GM21515 (cell line): ENCODE measurements around the gene SAMD5.
"Not testable (repeated sequence)": the region's sequence is repeated elsewhere in the genome, so short reads cannot be mapped to it uniquely, and the experiment has no call there.

ENCODE experiments used
- ATAC-seq: cut with Tn5 transposase; IDR thresholded peaks from one replicate; pipeline ENCODE4 v1.9.1; 2021; ENCODE audit not compliant: unreplicated experiment

The SAMD5 gene

GRCh38 chr6:147527197-147527596 lies 18.7 kb downstream of the SAMD5 start:
- no peak for ATAC-seq

DNA sequence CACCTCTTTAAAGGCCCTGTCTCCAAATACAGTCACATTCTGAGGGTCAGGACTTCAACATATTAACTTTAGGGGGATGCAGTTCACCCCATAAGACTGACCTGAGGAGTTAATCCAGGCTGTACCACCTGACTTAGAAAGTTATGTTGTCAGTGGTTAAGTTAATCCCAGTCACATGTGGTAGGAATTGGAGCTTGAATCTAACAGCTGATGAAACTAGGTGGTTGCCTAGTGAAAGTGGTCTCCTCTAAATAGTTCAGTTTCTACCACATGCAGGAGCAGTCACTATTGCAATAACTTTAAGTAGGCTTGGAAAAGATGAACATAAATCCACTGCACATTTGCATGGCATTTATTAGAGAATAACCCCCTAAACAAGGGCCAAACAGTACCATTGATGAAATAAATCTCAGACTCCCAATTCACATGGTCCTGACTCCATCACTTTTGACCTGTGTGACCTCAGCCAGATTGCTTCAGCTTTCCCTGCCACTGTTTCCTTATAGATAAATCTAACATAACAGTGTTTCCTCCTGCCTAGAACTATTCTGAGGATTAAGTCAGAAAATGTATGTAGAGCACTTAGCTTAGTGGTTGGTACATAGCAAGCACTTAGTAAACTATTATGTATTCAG lies 20.1 kb downstream of the SAMD5 start:
- ATAC-seq: no peak

GRCh38 chr6:147530132-147531060 lies 21.9 kb downstream of the SAMD5 start:
- no peak for ATAC-seq

DNA sequence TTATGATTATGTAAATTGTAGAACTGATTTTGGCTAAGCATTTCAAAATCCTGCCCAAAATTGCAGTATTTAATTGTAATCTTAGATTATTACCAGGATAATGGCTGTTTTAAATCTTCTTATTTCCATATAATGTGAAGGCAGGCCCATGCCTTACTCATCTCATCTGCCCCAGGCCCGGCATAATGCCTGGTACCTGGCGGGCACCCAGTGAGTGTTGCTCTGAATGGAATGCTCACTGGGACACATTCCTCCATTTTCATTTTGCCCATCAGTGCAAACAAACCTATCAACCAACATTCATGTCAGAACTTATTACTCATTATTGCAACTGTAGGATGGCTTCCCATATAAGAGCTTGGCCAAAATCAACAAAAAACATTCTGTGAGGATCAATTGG lies 22.8 kb downstream of the SAMD5 start:
- ATAC-seq: no peak

- ATAC-seq: no peak
Measured at GRCh38 chr6:147534116-147534860, 25.8 kb downstream of the SAMD5 start.

DNA sequence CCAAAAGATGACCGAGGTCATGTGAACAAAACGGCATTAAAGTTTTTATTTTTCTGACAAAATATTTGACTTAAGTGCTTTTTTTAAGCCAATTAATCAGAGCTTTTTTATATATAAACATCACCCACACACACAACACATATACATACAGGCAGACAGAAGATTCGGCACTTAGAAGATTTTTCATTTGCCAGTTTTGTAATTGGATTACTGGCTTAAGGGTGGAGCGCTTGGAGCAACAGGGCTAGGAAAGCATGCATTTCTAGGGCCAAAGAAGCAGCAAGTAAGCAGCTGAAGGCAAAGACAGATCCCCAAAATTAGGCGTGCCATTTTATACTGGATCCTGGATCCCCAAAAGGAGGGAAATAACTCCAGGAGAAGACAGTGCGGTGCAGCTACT lies 30.3 kb downstream of the SAMD5 start:
- ATAC-seq: no peak

- ATAC-seq: no peak
Measured at GRCh38 chr6:147540075-147540474, 31.6 kb downstream of the SAMD5 start.

DNA sequence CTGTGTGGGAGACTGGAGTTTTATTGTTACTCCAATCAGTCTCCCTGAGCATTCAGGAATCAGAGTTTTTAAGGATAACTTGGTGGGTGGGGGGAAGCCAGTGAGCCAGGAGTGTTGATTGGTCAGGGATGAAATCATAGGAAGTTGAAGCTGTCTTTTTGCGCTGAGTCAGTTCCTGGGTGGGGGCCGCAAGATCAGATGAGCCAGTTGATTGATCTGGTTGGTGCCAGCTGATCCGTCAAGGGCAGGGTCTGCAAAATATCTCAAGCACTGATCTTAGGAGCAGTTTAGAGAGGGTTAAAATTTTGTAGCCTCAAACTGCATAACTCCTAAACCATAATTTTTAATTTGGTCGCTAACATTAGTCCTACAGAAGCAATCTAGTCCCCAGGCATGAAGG lies 33.9 kb downstream of the SAMD5 start:
- not testable (repeated sequence) for ATAC-seq

GRCh38 chr6:147544420-147544819 lies 35.9 kb downstream of the SAMD5 start:
- no peak for ATAC-seq

DNA sequence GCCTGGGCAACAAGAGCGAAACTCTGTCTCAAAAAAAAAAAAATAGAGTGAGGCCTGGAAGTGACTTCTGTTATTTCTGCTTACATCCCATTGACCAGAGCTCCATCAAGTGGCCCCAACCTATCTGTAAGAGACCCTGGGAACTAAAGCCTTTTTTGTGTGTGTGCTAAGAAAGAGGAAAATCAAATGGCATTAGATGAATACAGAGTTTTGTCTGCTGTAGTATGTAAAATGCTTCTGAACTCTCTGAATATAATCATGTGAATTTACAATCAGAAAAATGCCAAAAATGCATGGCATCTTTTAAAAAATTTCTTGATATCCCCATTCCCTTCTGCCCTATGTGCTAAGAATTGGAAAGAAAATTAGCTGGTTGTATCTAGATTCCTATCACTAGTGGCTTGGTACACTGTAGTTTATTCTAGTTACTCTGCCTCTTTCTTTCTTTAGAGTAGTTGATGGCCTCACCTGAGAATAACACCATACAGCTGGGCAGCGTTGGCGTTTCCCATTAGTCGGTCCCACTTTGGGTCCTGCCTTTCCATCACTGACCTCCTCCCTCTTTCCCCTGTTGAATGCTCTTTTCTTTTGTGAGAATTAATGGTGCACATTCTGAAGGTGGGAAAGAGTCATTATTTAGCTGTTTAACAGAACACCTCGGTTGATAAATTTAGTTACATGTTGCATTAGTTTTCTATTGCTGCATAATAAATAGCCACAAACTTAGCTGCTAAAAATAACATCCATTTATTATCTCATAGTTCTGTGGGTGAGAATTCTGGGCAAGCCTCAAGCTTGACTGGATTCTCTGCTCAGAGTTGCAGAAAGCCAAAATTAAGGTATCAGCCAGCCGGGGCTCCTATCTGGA lies 38.2 kb downstream of the SAMD5 start:
- ATAC-seq: no peak

GRCh38 chr6:147547369-147547902 lies 38.9 kb downstream of the SAMD5 start:
- no peak for ATAC-seq

- ATAC-seq: no peak
Measured at GRCh38 chr6:147548921-147549475, 40.5 kb downstream of the SAMD5 start.

DNA sequence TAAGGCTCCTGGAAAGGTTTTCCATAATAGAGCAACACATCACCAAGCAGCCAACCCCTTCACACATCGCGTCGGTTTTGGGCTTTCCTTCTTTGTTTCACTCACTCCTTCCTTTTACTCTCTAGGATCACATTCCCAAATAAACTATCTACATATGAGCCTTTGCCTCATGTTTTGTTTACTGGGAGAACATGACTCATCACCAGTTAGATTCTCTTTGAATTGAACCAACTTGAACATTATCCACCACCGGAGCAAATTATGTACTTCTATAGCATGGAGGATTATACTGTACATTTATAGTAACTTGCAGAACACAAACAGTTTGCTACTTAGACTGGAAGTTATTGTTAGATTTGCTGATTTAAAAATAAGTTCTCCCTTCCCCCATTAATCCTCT lies 41.0 kb downstream of the SAMD5 start:
- ATAC-seq: no peak

GRCh38 chr6:147551976-147552375 lies 43.5 kb downstream of the SAMD5 start:
- no peak for ATAC-seq

- ATAC-seq: no peak
Measured at GRCh38 chr6:147553099-147553498, 44.6 kb downstream of the SAMD5 start.

- ATAC-seq: no peak
Measured at GRCh38 chr6:147554281-147554680, 45.8 kb downstream of the SAMD5 start.

GRCh38 chr6:147559006-147559405 lies 50.5 kb downstream of the SAMD5 start:
- no peak for ATAC-seq

GRCh38 chr6:147560670-147561069 lies 52.2 kb downstream of the SAMD5 start:
- ATAC-seq: no peak

DNA sequence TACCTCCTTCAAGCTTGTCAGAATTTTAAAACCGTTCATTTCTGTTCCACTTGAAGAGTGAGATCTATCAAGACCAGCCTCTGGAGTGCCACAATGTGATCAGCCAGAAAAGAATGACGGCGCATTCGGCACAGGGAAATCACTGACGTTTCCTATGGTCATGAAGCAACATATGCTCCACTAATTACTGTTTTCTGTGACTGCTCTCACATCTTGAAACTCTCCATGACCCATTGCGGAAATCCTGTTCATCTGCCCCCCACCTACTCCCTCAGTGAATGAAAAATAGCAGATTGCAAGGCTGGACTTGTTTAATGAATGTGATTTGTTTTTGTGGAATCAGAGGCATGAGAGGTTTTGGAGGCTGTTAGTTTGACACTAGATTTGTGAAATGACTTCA lies 53.2 kb downstream of the SAMD5 start:
- ATAC-seq: no peak

GRCh38 chr6:147563472-147563871 lies 55.0 kb downstream of the SAMD5 start:
- no peak for ATAC-seq
